Measurements from ENCODE around the gene ADCY5. TPM values are rescaled to one million over a fixed set of nuclear protein-coding genes. Genes with fewer than 3 reads are reported as not detected.

The ADCY5 gene
- total and polyA plus RNA-seq, 2 donors from 2014 or later, result 7.1 to 33.6 TPM

DNA sequence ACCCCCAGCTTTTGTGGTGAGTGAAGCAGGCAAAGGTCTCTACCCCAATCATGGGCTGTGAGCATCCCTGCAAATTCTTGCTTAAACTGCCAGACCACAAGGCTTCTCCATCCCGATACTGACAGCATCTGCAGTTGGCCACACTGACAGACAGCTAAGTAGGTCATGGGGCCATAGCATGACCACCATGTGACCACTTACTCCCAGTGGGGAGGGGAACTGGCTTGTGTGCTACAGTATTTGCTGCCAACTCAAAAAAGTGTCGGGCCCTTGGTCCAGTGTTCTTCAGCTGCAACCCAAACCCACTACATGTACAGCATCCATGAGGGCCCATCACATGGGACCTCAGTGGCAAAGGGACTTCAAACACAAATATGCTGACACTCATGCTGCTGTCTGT lies 143.7 kb downstream of the ADCY5 start:
- Histone ChIP-seq H3K9me3 (ENCODE audit: control insufficient read depth in 2 of 3, insufficient read depth in 1 of 3, low read length in 3 of 3) (no peaks in the 10 kb centered on the region), H3K4me1 (ENCODE audit: control insufficient read depth in 2 of 3, insufficient read depth in 2 of 3, low read depth in 1 of 3, low read length in 3 of 3) (no peaks in the 10 kb centered on the region), H3K4me3 (ENCODE audit: low read length in 3 of 3) (no peak overlapping the region), H3K27me3 (ENCODE audit: control insufficient read depth, insufficient read depth, low read length) (no peaks in the 10 kb centered on the region), H3K27ac (ENCODE audit: low read depth in 2 of 2, low read length in 2 of 2) (no peak overlapping the region), H3K9ac (ENCODE audit: low read length in 3 of 3) (no peak overlapping the region), H3K36me3 (ENCODE audit: control insufficient read depth in 2 of 3, insufficient read depth in 3 of 3, low read length in 3 of 3) (peaks cover 0 to 7% (median 0%) of the 10 kb centered on the region in 3 donors)
- FAIRE-seq (no peak), DNase-seq (peak in 1 of 5 donors; percentile 18)
- TF ChIP-seq, protein P1, sequence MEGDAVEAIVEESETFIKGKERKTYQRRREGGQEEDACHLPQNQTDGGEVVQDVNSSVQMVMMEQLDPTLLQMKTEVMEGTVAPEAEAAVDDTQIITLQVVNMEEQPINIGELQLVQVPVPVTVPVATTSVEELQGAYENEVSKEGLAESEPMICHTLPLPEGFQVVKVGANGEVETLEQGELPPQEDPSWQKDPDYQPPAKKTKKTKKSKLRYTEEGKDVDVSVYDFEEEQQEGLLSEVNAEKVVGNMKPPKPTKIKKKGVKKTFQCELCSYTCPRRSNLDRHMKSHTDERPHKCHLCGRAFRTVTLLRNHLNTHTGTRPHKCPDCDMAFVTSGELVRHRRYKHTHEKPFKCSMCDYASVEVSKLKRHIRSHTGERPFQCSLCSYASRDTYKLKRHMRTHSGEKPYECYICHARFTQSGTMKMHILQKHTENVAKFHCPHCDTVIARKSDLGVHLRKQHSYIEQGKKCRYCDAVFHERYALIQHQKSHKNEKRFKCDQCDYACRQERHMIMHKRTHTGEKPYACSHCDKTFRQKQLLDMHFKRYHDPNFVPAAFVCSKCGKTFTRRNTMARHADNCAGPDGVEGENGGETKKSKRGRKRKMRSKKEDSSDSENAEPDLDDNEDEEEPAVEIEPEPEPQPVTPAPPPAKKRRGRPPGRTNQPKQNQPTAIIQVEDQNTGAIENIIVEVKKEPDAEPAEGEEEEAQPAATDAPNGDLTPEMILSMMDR (IDR thresholded peaks at IDR 0.05; ENCODE audit: borderline replicate concordance, extremely low read depth, insufficient read depth), result no peak
- intact Hi-C loops (cut with DNase I), result no loop called here

DNA sequence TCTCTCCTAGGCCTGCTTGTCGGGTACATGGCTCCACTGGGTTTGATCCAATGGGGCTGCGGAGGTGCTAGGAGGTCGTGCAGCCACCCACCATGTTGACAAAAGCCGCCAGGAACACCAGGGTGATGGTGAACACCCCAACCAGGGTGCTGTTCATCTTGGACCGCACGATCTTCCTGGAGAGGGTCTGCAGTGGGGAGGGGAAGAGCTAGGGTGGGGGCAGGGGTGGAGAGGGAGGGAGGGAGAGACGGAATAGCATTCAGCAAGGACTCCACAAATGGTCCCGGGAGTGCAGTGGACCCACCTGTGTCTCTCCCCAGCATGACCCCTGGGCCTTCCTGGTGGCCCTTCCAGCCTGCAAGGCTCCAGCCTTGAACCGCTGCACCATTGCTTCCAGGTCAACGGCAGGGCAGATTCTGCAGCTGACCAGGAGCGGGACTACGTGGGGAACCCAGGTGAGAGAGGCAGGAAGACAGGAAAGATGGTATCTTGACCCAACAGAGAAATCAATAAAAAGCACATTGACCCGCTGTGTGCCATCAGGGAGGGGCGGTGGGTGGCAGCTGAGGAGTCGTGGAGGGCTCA lies 144.8 kb downstream of the ADCY5 start:
- no peak for FAIRE-seq
- intact Hi-C loops (cut with DNase I), result no loop called here
- Histone ChIP-seq H3K9me3 (ENCODE audit: control insufficient read depth in 2 of 3, insufficient read depth in 1 of 3, low read length in 3 of 3) (no peaks in the 10 kb centered on the region), H3K4me1 (ENCODE audit: control insufficient read depth in 2 of 3, insufficient read depth in 2 of 3, low read depth in 1 of 3, low read length in 3 of 3) (no peaks in the 10 kb centered on the region), H3K36me3 (ENCODE audit: control insufficient read depth in 2 of 3, insufficient read depth in 3 of 3, low read length in 3 of 3) (peaks cover 0 to 7% (median 3%) of the 10 kb centered on the region in 3 donors), H3K27me3 (ENCODE audit: control insufficient read depth, insufficient read depth, low read length) (no peaks in the 10 kb centered on the region), H3K4me3 (ENCODE audit: low read length in 3 of 3) (no peak overlapping the region), H3K27ac (ENCODE audit: low read depth in 2 of 2, low read length in 2 of 2) (no peak overlapping the region), H3K9ac (ENCODE audit: low read length in 3 of 3) (no peak overlapping the region)
- TF ChIP-seq, protein P1 (IDR thresholded peaks at IDR 0.05; ENCODE audit: borderline replicate concordance, extremely low read depth, insufficient read depth), result no peak
- DNase-seq, result peak in 1 of 5 donors; percentile 63

DNA sequence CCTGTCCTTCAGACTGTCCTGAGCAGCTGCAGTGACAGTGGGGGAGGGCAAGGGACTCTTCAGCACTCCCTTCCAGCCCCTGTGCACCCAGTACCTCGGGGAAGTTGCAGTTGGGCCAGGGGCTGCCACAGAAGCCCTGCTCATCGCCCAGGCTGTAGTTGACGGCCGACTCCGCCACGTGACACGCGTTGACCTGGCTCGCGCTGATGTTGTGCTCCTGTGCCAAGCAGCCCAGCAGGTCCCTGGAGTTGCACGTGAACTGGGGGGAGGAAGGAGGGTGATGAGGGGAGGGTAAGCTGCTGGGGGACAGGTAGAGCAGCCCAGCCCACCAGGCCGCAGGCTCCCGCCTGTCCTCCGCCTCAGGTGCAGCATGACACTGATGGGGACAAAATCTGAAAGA lies 145.9 kb downstream of the ADCY5 start:
- peaks cover 0 to 7% (median 3%) of the 10 kb centered on the region in 3 donors for H3K36me3 ChIP-seq (ENCODE audit: control insufficient read depth in 2 of 3, insufficient read depth in 3 of 3, low read length in 3 of 3)
- FAIRE-seq (no peak), DNase-seq (peak in 1 of 5 donors; percentile 55)

More for the DNA sequence above, 145.9 kb downstream of the ADCY5 start:
- intact Hi-C loops (cut with DNase I), result no loop called here
- TF ChIP-seq, protein P1 (IDR thresholded peaks at IDR 0.05; ENCODE audit: borderline replicate concordance, extremely low read depth, insufficient read depth), result no peak
- Histone ChIP-seq H3K9ac (ENCODE audit: low read length in 3 of 3) (no peak overlapping the region), H3K4me1 (ENCODE audit: control insufficient read depth in 2 of 3, insufficient read depth in 2 of 3, low read depth in 1 of 3, low read length in 3 of 3) (no peaks in the 10 kb centered on the region), H3K27me3 (ENCODE audit: control insufficient read depth, insufficient read depth, low read length) (no peaks in the 10 kb centered on the region), H3K4me3 (ENCODE audit: low read length in 3 of 3) (no peak overlapping the region), H3K9me3 (ENCODE audit: control insufficient read depth in 2 of 3, insufficient read depth in 1 of 3, low read length in 3 of 3) (no peaks in the 10 kb centered on the region), H3K27ac (ENCODE audit: low read depth in 2 of 2, low read length in 2 of 2) (no peak overlapping the region)
